ENCODE data around the gene GAS2L2. TPM values are rescaled to one million over a fixed set of nuclear protein-coding genes. Genes with fewer than 3 reads are reported as not detected.
A peak's percentile ranks its signal among the peaks of the same experiment; 100 is the strongest.
"Not testable (repeated sequence)": the region's sequence is repeated elsewhere in the genome, so short reads cannot be mapped to it uniquely, and the experiment has no call there.

Gene GAS2L2
- total RNA-seq, 1 donor from 2014 or later: 1.2 TPM

- DNase-seq (ENCODE audit: low spot score): no peak
Observed at GRCh38 chr17:35773679-35774425, 20.8 kb upstream of the GAS2L2 start.

DNA sequence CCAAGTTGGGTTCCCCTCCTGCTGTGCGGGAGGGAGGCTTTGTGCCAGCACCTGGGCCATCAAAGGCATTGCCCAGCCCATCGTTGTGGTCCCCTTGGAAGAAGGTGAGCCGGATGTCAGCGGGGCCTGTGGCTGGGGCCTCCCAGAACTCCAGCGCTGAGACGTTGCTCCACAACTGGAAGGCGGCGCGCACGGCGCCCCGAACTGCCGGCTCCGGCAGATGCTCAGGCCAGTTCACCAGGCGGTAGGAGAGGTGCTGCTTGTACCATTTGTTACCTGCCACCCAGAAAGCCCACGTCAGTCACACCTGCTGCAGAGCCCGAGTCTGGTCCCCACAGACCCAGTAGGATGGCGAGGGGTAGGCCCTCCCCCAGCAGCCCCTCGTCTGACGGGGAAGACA, 20.1 kb upstream of the GAS2L2 start:
- DNase-seq (ENCODE audit: low spot score): no peak

- DNase-seq (ENCODE audit: low spot score): no peak
Observed at GRCh38 chr17:35769895-35770486, 17.0 kb upstream of the GAS2L2 start.

DNA sequence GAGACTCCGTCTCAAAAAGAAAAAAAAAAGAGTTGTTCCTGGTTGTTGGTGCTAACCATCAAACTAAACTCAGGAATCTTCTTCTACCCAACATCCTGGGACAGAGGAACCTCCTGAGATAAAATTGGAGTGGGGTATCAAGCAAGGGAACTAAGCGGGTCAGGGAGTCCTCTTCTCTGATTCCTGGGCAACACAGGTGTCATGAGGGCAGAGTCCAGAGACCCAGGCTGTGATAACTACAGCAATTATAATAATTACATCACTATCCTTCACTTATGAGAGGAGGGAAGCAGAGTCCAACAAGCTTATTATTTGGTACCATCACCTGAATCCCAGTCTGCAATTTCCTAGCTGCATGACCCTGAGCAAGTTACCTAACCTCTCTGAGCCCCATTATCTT, 15.8 kb upstream of the GAS2L2 start:
- no peak for DNase-seq (ENCODE audit: low spot score)

- DNase-seq (ENCODE audit: low spot score): no peak
Observed at GRCh38 chr17:35766903-35767510, 14.0 kb upstream of the GAS2L2 start.

GRCh38 chr17:35766489-35766877, 13.4 kb upstream of the GAS2L2 start:
- no peak for DNase-seq (ENCODE audit: low spot score)

GRCh38 chr17:35765756-35766488, 12.9 kb upstream of the GAS2L2 start:
- no peak for DNase-seq (ENCODE audit: low spot score)

DNA sequence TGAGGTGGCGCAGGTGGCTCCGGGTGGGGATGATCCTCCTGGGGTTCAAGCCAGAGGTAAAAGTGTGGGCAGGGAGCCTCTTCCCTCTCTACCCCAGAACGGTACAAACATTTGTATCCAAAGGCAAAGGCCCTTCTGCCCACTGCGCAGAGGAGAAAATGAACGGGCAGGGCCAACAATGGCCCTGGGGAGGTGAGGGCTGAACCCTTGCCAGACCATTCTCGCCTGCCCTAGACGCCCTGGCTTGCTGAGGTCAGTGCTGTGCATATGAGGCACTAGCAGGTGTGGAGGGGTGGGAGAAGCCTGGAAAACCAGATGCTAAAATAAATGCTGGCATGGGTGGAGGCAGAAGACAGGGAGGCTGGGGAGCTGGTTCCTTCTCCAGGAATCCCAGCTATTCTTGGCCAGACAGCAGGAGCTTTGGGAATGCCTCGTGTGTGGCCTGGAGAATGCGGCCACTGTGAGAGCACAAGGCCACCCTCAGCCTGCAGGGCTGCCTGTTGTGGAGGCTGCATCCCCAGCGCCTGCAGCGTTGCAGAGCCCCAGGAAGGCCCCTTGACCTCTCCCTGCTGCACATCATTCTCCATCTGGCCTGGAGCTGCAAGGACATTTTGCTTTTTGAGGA, 12.2 kb upstream of the GAS2L2 start:
- no peak for DNase-seq (ENCODE audit: low spot score)

DNA sequence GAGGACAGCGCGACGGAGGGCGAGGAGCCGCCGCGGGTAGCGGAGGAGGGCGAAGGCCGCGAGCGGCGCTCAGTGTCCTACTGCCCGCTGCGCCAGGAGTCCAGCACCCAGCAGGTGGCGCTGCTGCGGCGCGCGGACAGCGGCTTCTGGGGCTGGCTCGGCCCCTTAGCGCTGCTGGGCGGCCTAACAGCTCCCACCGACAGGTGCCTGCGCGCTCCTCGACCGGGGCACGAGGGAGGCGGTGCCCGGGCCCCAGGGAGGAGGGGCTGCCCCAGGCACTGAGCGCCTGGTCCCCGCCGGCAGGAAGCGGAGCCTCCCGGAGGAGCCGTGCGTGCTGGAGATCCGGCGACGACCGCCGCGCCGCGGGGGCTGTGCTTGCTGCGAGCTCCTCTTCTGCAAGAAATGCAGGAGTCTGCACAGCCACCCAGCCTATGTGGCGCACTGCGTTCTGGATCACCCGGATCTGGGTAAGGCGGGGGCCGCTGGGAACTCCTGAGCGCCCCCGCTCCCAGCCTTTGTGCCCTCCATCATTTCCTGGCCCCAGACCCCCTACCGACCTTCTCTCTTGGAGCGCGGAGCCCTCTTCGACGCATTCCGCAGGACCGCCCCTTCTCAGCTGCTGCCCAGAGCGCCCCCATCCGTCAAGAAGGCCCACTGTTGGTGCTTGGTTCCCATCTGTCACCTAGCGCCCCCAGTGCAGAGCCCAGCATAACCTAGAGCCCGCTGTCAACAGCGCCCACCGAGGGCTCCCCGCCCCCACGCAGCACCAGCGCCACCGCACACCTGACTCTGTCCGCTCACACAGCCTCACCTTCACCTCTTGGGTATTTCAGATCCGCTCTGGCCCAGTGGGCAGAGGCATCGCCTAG, 11.3 kb upstream of the GAS2L2 start:
- DNase-seq (ENCODE audit: low spot score): peak; percentile 96

GRCh38 chr17:35763767-35764122, 10.7 kb upstream of the GAS2L2 start:
- DNase-seq (ENCODE audit: low spot score): no peak

- no peak for DNase-seq (ENCODE audit: low spot score)
Observed at GRCh38 chr17:35761601-35762000, 8.6 kb upstream of the GAS2L2 start.

DNA sequence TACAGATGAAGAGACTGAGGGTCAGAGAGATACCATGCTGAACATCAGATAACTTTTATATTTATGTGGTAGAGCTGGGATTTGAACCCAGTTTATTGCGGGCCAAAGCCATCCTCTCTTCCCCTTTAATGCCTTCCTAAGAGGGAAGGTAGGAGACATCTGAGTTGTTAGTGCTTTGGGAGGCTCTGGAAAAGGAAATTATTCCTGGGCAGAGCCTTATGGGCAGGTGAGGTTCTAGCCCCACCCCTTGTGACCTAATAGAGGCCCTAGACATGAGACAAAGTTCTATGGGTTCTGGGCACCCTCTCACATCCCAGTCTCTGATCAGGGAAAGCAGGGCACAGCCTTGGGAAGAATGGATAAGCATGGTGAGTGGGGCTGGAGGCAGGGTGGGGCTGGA, 7.5 kb upstream of the GAS2L2 start, which contains the start of gene C17orf50:
C17orf50 (plus strand) TSS at position 301 of the 400 bp plus-strand sequence; CDS start at position 356, 55 bp downstream.
- no peak for DNase-seq (ENCODE audit: low spot score)

DNA sequence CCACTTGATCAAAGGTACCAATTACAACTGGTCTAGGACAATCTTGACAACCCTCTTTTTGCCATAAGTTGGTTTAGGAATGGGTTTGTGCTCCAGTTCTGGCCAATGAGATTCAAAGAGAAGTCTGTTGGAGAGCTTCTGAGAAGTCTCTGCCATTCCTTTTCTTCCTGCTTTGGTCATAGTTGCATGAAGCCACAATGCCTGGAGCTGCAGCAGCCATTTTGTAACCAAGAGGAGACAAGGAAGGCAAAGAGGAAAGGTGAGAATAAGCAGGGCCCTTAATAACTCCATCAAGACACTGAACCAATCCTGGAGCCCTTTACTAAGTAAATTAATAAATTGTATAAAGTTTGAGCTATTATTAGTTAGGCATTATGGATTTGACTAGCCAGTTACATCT, 4.2 kb upstream of the GAS2L2 start:
- no peak for DNase-seq (ENCODE audit: low spot score)

DNA sequence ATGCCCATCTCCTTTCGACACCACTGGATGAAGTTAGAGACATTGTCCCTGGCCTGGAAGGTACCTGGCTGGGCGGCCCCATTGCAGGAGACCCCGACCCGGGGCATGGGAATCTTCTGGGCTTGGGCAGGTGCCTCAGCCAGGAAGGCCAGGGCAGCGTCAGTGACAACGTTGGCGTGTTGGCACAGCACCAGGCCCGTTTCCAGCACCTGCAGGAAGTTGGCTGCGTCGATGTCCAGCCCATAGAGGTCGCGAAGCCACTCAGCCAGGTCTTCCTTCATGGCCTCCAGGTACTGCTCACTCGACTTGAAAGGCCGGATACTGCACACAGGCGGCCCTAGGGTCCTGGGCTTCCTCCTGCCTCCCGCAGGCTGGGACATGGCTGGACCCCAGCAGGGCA, 568 bp downstream of the GAS2L2 start:
- no peak for DNase-seq (ENCODE audit: low spot score)

DNA sequence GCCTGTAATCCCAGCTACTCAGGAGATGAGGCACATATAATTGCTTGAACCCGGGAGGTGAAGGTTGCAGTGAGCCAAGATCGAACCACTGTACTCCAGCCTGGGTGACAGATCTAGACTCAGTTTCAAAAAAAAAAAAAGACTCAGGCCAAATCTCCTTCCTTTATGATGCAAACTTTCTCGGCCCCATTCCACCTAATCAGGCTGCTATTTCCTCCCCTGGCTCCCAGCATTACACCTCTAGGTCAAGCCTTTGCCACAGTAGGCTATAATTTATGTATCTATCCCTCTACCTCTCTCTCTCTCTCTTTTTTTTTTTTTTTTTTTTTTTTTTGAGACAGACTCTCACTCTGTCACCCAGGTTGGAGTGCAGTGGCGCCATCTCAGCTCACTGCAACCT, 1.5 kb downstream of the GAS2L2 start:
- DNase-seq (ENCODE audit: low spot score): not testable (repeated sequence)

- no peak for DNase-seq (ENCODE audit: low spot score)
Observed at GRCh38 chr17:35750526-35751395, 2.3 kb downstream of the GAS2L2 start.

DNA sequence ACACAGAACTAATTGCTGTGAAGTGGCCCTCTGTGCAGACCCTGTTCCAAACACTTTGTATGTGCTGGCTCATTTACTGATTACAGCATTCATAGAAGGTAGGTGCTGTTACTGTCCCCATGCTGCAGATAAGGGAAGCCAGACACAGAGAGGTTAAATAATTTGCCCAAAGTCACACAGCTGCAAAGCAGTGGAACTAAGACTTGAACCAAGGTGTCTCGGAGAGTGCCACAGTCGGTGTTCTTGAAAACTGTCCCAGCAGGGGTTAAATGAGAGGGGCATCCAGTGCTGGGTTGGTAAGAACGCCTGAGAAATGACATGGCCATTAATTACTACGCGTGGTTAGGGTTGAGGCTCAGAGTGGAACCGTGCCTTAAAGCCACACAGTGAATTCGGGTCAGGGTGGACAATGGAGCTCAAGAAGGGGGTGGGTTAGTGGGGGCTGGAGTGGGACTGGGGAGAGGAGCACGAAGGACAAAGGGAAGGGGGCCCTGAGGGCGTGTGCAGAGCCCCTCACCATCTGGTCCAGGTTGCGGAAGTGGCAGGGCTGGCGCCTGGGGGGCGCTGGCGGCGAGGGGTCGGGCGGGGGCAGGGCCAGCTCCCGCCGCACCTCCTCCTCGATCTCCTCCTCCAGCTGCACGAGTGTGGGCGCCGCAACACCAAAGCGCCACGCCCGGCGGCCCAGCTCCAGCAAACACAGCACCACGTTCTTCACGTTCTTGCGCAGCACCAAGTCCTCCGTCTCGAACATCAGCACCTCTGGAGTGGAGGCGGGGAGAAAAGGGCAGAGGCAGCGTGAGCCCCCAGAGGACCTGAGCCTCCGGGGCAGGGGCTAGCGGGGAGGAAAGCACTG, 3.3 kb downstream of the GAS2L2 start:
- no peak for DNase-seq (ENCODE audit: low spot score)

DNA sequence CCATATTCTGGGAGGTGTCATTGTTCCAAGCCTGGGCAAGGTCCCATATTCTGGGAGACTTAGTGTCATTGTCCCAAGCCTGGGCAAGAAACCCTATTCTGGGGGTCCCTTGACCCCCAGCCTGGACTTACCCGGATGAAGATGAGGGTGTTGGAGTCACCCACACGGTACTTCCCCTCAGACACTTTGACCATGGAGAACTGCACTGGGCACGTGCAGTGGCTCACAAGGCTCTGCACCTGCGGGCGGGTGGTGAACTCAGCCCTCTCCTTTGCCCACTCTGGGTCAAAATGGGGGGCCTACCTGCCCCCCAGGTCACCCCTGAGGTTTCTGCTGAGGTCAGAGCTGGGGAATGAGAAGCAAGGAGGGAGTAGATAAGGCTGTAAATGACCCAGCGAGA, 4.1 kb downstream of the GAS2L2 start:
- DNase-seq (ENCODE audit: low spot score): no peak
